Testis (tissue), 2 donors: ENCODE results near the gene PLGLB1.
"Not testable (repeated sequence)": the region's sequence is repeated elsewhere in the genome, so short reads cannot be mapped to it uniquely, and the experiment has no call there.

ENCODE experiments used
- POLR2A ChIP-seq: fragments of 450-650 bp; IDR thresholded peaks from one replicate; pipeline ENCODE4 v1.6.1; 2017; ENCODE audit warnings: antibody characterized with exemption, mild to moderate bottlenecking, moderate library complexity
- TF ChIP-seq, protein P1 (sequence below), 3 experiments: fragments of 450-650 bp in 2 of 3; fragments of 200-600 bp in 1 of 3; sonication (generic) in 1 of 3; IDR thresholded peaks; one replicate each; pipeline ENCODE4 v1.5.1; 2016 to 2019; ENCODE audit warnings: antibody characterized with exemption in 3 of 3, mild to moderate bottlenecking in 2 of 3, moderate library complexity in 1 of 3

DNA sequence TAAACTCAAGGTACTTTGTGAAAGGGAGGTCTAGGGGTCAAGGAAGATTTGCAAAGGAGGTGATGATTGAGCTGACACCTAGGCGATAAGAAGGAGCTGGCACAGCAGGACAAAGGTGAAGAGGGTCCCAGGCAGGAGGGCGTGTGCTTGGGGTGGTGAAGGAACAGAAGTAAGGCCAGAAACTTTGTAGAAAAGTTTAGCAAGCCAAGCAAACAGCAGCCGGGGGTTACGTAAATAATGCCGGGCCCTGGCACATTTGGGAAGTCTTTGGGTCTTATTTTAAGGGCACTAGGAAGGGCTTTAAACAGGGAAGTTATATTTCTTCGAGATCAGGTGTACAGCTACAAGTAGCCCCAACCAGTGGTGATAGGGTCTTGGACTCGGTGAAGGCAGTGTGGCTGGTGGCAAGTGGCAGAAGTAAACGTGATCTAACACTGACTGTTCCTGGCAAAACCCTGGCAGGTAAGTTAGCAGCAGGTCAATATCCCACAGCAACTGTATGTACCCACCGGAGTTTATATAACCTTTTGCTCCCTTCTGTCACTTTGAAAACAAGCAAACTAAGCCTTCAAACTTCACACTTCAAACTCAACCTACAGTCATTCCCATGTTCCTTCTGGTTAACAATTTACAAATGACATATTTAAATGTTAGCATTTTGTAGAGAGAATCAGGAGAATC lies 7.0 kb downstream of the PLGLB1 start:
- TF ChIP-seq, protein P1, sequence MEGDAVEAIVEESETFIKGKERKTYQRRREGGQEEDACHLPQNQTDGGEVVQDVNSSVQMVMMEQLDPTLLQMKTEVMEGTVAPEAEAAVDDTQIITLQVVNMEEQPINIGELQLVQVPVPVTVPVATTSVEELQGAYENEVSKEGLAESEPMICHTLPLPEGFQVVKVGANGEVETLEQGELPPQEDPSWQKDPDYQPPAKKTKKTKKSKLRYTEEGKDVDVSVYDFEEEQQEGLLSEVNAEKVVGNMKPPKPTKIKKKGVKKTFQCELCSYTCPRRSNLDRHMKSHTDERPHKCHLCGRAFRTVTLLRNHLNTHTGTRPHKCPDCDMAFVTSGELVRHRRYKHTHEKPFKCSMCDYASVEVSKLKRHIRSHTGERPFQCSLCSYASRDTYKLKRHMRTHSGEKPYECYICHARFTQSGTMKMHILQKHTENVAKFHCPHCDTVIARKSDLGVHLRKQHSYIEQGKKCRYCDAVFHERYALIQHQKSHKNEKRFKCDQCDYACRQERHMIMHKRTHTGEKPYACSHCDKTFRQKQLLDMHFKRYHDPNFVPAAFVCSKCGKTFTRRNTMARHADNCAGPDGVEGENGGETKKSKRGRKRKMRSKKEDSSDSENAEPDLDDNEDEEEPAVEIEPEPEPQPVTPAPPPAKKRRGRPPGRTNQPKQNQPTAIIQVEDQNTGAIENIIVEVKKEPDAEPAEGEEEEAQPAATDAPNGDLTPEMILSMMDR (IDR thresholded peaks at IDR 0.05): not testable (repeated sequence)
- TF ChIP-seq POLR2A: not testable (repeated sequence)
